ENCODE results near the gene OCIAD2. TPM values are rescaled to one million over a fixed set of nuclear protein-coding genes. Genes with fewer than 3 reads are reported as not detected.
"Not testable (repeated sequence)": the region's sequence is repeated elsewhere in the genome, so short reads cannot be mapped to it uniquely, and the experiment has no call there.

Gene OCIAD2
- total RNA-seq, 1 experiment from 2014 or later: 136 TPM

GRCh38 chr4:48924416-48924815 is 17.8 kb upstream of the OCIAD2 start:
- Histone ChIP-seq H3K27me3 (ENCODE audit: insufficient read depth, low read depth) (no peaks in the 10 kb centered on the region), H3K27ac (no peak overlapping the region), H3K4me1 (replicated peaks; ENCODE audit: insufficient read depth) (no peaks in the 10 kb centered on the region), H3K36me3 (ENCODE audit: low read depth) (no peaks in the 10 kb centered on the region), H3K4me2 (no peak overlapping the region), H3K79me2 (ENCODE audit: low read depth) (no peaks in the 10 kb centered on the region), H4K20me1 (ENCODE audit: insufficient read depth) (no peaks in the 10 kb centered on the region), H3K9me2 (ENCODE audit: insufficient read depth) (no peaks in the 10 kb centered on the region), H3K4me3 (no peak overlapping the region), H2AFZ (no peak overlapping the region), H3F3A (ENCODE audit: insufficient read depth, low read depth) (no peaks in the 10 kb centered on the region), H3K9me3 (ENCODE audit: insufficient read depth, low read depth) (peaks cover 5% of the 10 kb centered on the region; the same call in 1 of the 2 replicates)
- BruUV-seq (replicated peaks): no TSS peak
- TF ChIP-seq CTCF (conservative IDR thresholded peaks at IDR 0.05): no peak
- no peak for TF ChIP-seq EZH2 (IDR thresholded peaks at IDR 0.05; ENCODE audit: low read depth)
- POLR2A ChIA-PET (ENCODE audit: unreplicated experiment): no interaction called here
- intact Hi-C loops (cut with micrococcal nuclease; ENCODE audit: unreplicated experiment): no loop called here
- no peak for DNase-seq
- CTCF ChIA-PET: interaction anchor here (0.9 kb wide), 1 partner anchor 22 kb away, joined by 3 read pairs; no protein-coding TSS in a partner anchor

DNA sequence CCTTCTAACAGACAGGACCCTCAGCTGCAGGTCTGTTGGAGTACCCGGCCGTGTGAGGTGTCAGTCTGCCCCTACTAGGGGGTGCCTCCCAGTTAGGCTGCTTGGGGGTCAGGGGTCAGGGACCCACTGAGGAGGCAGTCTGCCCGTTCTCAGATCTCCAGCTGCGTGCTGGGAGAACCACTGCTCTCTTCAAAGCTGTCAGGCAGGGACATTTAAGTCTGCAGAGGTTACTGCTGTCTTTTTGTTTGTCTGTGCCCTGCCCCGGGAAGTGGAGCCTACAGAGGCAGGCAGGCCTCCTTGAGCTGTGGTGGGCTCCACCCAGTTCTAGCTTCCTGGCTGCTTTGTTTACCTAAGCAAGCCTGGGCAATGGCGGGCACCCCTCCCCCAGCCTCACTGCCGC is 16.5 kb upstream of the OCIAD2 start:
- H3K79me2 ChIP-seq (ENCODE audit: low read depth); H2AFZ ChIP-seq; H3K4me2 ChIP-seq; intact Hi-C loops (cut with micrococcal nuclease; ENCODE audit: unreplicated experiment); H3F3A ChIP-seq (ENCODE audit: insufficient read depth, low read depth); CTCF ChIA-PET; BruUV-seq (replicated peaks); DNase-seq; H3K27ac ChIP-seq; POLR2A ChIA-PET (ENCODE audit: unreplicated experiment); H3K4me1 ChIP-seq (replicated peaks; ENCODE audit: insufficient read depth); H4K20me1 ChIP-seq (ENCODE audit: insufficient read depth); H3K4me3 ChIP-seq; H3K9me2 ChIP-seq (ENCODE audit: insufficient read depth); H3K27me3 ChIP-seq (ENCODE audit: insufficient read depth, low read depth); H3K36me3 ChIP-seq (ENCODE audit: low read depth); H3K9me3 ChIP-seq (ENCODE audit: insufficient read depth, low read depth): not testable (repeated sequence)

DNA sequence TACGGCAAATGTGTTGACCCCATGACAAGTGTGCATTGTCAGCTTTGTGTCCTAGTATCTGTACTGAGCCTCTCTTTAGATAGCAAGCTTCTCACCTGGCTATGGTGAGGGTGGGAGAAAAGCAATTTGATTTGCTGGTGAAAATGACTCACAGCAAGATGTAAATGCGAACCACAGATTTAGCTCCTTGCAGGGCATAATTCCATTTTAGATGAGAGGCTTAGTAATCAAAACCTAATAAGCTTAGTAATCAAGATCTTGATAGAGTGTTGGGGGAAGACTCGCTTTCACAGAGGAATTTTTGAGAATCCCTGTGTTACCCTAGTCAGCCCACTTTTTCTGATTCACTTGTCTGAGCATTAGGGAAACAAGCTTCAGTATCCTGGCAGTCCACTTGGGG is 7.7 kb upstream of the OCIAD2 start:
- DNase-seq: no peak
- Histone ChIP-seq H3F3A (ENCODE audit: insufficient read depth, low read depth) (peaks cover 11% of the 10 kb centered on the region; the same call in 1 of the 2 replicates), H4K20me1 (ENCODE audit: insufficient read depth) (no peaks in the 10 kb centered on the region), H2AFZ (no peak overlapping the region), H3K36me3 (ENCODE audit: low read depth) (no peaks in the 10 kb centered on the region), H3K9me2 (ENCODE audit: insufficient read depth) (no peaks in the 10 kb centered on the region), H3K79me2 (ENCODE audit: low read depth) (no peaks in the 10 kb centered on the region), H3K9me3 (ENCODE audit: insufficient read depth, low read depth) (no peaks in the 10 kb centered on the region), H3K27me3 (ENCODE audit: insufficient read depth, low read depth) (no peaks in the 10 kb centered on the region), H3K4me3 (no peak overlapping the region), H3K27ac (no peak overlapping the region), H3K4me2 (no peak overlapping the region), H3K4me1 (replicated peaks; ENCODE audit: insufficient read depth) (peaks cover 3% of the 10 kb centered on the region)
- POLR2A ChIA-PET (ENCODE audit: unreplicated experiment): no interaction called here
- TF ChIP-seq CTCF (conservative IDR thresholded peaks at IDR 0.05): no peak
- TF ChIP-seq EZH2 (IDR thresholded peaks at IDR 0.05; ENCODE audit: low read depth): no peak
- no TSS peak for BruUV-seq (replicated peaks)
- CTCF ChIA-PET: interaction anchor here (0.6 to 1.1 kb wide), 2 partner anchors 31 to 573 kb away, joined by 4 to 7 read pairs; partner anchors contain the start of gene SLAIN2
- intact Hi-C loops (cut with micrococcal nuclease; ENCODE audit: unreplicated experiment): no loop called here

GRCh38 chr4:48913346-48913745 is 6.8 kb upstream of the OCIAD2 start:
- Histone ChIP-seq H3K4me3 (no peak overlapping the region), H3F3A (ENCODE audit: insufficient read depth, low read depth) (peaks cover 17% of the 10 kb centered on the region; the same call in 1 of the 2 replicates), H3K27me3 (ENCODE audit: insufficient read depth, low read depth) (no peaks in the 10 kb centered on the region), H2AFZ (no peak overlapping the region), H3K9me3 (ENCODE audit: insufficient read depth, low read depth) (0 out of 2 replicates have a peak, but pooled peaks cover 6% of the 10 kb centered on the region), H4K20me1 (ENCODE audit: insufficient read depth) (no peaks in the 10 kb centered on the region), H3K27ac (no peak overlapping the region), H3K4me2 (no peak overlapping the region), H3K9me2 (ENCODE audit: insufficient read depth) (no peaks in the 10 kb centered on the region), H3K4me1 (replicated peaks; ENCODE audit: insufficient read depth) (peaks cover 12% of the 10 kb centered on the region), H3K79me2 (ENCODE audit: low read depth) (no peaks in the 10 kb centered on the region), H3K36me3 (ENCODE audit: low read depth) (no peaks in the 10 kb centered on the region)
- TF ChIP-seq EZH2 (IDR thresholded peaks at IDR 0.05; ENCODE audit: low read depth) (no peak), CTCF (conservative IDR thresholded peaks at IDR 0.05) (no peak)
- POLR2A ChIA-PET (ENCODE audit: unreplicated experiment): interaction anchor here (0.7 kb wide), 1 partner anchor 13 kb away, joined by 6 read pairs; no protein-coding TSS in a partner anchor
- CTCF ChIA-PET: interaction anchor here (0.5 to 1.1 kb wide), 2 partner anchors 32 to 782 kb away, joined by 3 to 7 read pairs; no protein-coding TSS in a partner anchor
- intact Hi-C loops (cut with micrococcal nuclease; ENCODE audit: unreplicated experiment): no loop called here
- peak in 1 of 2 experiments; percentile 19 for DNase-seq
- BruUV-seq (replicated peaks): no TSS peak

Measured in PC-9 (cell line).